Neural progenitor cell (in vitro differentiated cells): ENCODE data around the gene NAGA. TPM values are rescaled to one million over a fixed set of nuclear protein-coding genes. Genes with fewer than 3 reads are reported as not detected.

Source experiments
- DNase-seq: peaks from one replicate; pipeline ENCODE4 v3.0.0-alpha.2; 2016; ENCODE audit warnings: low spot score
- H2AFZ ChIP-seq: fragments of 200-600 bp; sonication (generic); replicated peaks from 2 replicates; pipeline ENCODE4 v1.6.1; 2016; ENCODE audit warnings: antibody characterized with exemption
- H3F3A ChIP-seq: fragments of 200-600 bp; sonication (generic); 2 replicates; pipeline ENCODE4 v1.6.1; 2016; ENCODE audit warnings: antibody characterized with exemption, low read depth
- H3K27ac ChIP-seq: fragments of 200-600 bp; sonication (generic); 2 replicates; pipeline ENCODE4 v1.5.1; 2016; ENCODE audit warnings: mild to moderate bottlenecking
- H3K27me3 ChIP-seq: fragments of 200-600 bp; sonication (generic); 2 replicates; pipeline ENCODE4 v1.6.1; 2016; ENCODE audit warnings: mild to moderate bottlenecking, moderate library complexity
- H3K36me3 ChIP-seq: fragments of 200-600 bp; sonication (generic); 2 replicates; pipeline ENCODE4 v1.5.1; 2016
- H3K4me1 ChIP-seq: fragments of 200-600 bp; sonication (generic); 2 replicates; pipeline ENCODE4 v1.6.1; 2016; ENCODE audit warnings: mixed run types
- H3K4me2 ChIP-seq: fragments of 200-600 bp; sonication (generic); 2 replicates; pipeline ENCODE4 v1.6.1; 2016
- H3K4me3 ChIP-seq: fragments of 200-600 bp; sonication (generic); 2 replicates; pipeline ENCODE4 v1.5.1; 2016
- H3K79me2 ChIP-seq: fragments of 200-600 bp; sonication (generic); 2 replicates; pipeline ENCODE4 v1.6.1; 2016; ENCODE audit warnings: low read depth
- H3K9ac ChIP-seq: fragments of 200-600 bp; sonication (generic); 2 replicates; pipeline ENCODE4 v1.6.1; 2016
- H3K9me3 ChIP-seq: fragments of 200-600 bp; sonication (generic); 2 replicates; pipeline ENCODE4 v1.5.1; 2016; ENCODE audit warnings: low read depth
- H4K20me1 ChIP-seq: fragments of 200-600 bp; sonication (generic); 2 replicates; pipeline ENCODE4 v1.6.1; 2016; ENCODE audit warnings: low read depth
- H3K27ac Mint-ChIP-seq: 3 replicates; pipeline ENCODE4 v1.8.0; 2021; ENCODE audit warnings: mixed read lengths
- H3K27me3 Mint-ChIP-seq: 2 replicates; pipeline ENCODE4 v1.8.0; 2022; ENCODE audit warnings: low read depth, mild to moderate bottlenecking, inconsistent platforms, moderate library complexity, mixed read lengths; ENCODE audit not compliant: insufficient read depth
- H3K36me3 Mint-ChIP-seq: 3 replicates; pipeline ENCODE4 v1.8.0; 2021; ENCODE audit warnings: mixed read lengths
- H3K4me1 Mint-ChIP-seq: 3 replicates; pipeline ENCODE4 v1.8.0; 2021; ENCODE audit warnings: mixed read lengths
- H3K4me3 Mint-ChIP-seq: 3 replicates; pipeline ENCODE4 v1.8.0; 2021; ENCODE audit warnings: mild to moderate bottlenecking, moderate library complexity, mixed read lengths
- H3K9me3 Mint-ChIP-seq: 3 replicates; pipeline ENCODE4 v1.8.0; 2020; ENCODE audit warnings: mixed read lengths
- EZH2 ChIP-seq: fragments of 200-600 bp; sonication (generic); IDR thresholded peaks from 2 replicates; pipeline ENCODE4 v1.6.1; 2017; ENCODE audit warnings: antibody characterized with exemption, mild to moderate bottlenecking, moderate library complexity
- EZH2phosphoT487 ChIP-seq: fragments of 200-600 bp; sonication (generic); IDR thresholded peaks from 2 replicates; pipeline ENCODE4 v1.6.1; 2017; ENCODE audit warnings: antibody characterized with exemption
- total RNA-seq: library from RNA; depleted of rRNA; stranded (reverse); fragments of >200 nt; gene quantifications from 2 replicates; pipeline ENCODE4 v1.2.3, GENCODE V29; 2015; ENCODE audit warnings: low replicate concordance
- TF ChIP-seq, protein P1 (sequence below): fragments of 200-600 bp; sonication (generic); IDR thresholded peaks from 2 replicates; pipeline ENCODE4 v1.5.1; 2017; ENCODE audit warnings: antibody characterized with exemption, mild to moderate bottlenecking

The NAGA gene
- total RNA-seq, 1 donor from 2014 or later = 14.9 TPM

DNA sequence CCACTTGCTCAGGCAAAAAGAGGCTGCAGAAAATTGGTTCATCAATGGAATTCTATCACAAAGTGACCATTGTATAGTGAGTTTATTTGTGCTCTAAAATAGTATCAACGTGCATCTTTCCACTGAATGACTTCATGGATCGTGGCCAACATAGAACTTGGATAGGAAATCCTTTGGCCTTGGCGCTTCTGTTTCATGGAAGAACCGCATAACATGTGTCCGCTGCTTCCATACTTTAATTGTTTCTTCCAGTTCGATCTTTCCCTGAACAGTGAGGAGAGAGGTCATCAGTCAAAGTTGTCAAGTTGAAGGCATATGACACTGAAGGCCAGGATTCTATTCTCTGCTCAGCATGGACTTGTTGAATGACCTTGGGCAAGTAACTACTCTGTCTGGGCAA lies 15.4 kb upstream of the NAGA start:
- H3K27ac Mint-ChIP-seq = no peak overlapping the region
- peaks cover 56% of the 10 kb centered on the region for H3K36me3 Mint-ChIP-seq
- H3K79me2 ChIP-seq = peaks cover 40% of the 10 kb centered on the region
- no peak for TF ChIP-seq EZH2phosphoT487
- TF ChIP-seq, protein P1, sequence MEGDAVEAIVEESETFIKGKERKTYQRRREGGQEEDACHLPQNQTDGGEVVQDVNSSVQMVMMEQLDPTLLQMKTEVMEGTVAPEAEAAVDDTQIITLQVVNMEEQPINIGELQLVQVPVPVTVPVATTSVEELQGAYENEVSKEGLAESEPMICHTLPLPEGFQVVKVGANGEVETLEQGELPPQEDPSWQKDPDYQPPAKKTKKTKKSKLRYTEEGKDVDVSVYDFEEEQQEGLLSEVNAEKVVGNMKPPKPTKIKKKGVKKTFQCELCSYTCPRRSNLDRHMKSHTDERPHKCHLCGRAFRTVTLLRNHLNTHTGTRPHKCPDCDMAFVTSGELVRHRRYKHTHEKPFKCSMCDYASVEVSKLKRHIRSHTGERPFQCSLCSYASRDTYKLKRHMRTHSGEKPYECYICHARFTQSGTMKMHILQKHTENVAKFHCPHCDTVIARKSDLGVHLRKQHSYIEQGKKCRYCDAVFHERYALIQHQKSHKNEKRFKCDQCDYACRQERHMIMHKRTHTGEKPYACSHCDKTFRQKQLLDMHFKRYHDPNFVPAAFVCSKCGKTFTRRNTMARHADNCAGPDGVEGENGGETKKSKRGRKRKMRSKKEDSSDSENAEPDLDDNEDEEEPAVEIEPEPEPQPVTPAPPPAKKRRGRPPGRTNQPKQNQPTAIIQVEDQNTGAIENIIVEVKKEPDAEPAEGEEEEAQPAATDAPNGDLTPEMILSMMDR = no peak
- TF ChIP-seq EZH2 = no peak
- H2AFZ ChIP-seq = no peak overlapping the region
- H3K4me3 ChIP-seq = no peak overlapping the region
- peaks cover 5% of the 10 kb centered on the region for H4K20me1 ChIP-seq
- H3K4me2 ChIP-seq = no peak overlapping the region
- H3K9ac ChIP-seq = no peak overlapping the region
- no peak overlapping the region for H3K27ac ChIP-seq
- no peak for DNase-seq
- peaks cover 20% of the 10 kb centered on the region for H3F3A ChIP-seq
- H3K4me1 ChIP-seq = no peaks in the 10 kb centered on the region
- H3K36me3 ChIP-seq = peaks cover 4% of the 10 kb centered on the region
- H3K4me1 Mint-ChIP-seq = peaks cover 7% of the 10 kb centered on the region
- no peaks in the 10 kb centered on the region for H3K9me3 ChIP-seq
- no peaks in the 10 kb centered on the region for H3K27me3 ChIP-seq
- H3K4me3 Mint-ChIP-seq = no peak overlapping the region
- peaks cover 16% of the 10 kb centered on the region for H3K9me3 Mint-ChIP-seq
- no peaks in the 10 kb centered on the region for H3K27me3 Mint-ChIP-seq

DNA sequence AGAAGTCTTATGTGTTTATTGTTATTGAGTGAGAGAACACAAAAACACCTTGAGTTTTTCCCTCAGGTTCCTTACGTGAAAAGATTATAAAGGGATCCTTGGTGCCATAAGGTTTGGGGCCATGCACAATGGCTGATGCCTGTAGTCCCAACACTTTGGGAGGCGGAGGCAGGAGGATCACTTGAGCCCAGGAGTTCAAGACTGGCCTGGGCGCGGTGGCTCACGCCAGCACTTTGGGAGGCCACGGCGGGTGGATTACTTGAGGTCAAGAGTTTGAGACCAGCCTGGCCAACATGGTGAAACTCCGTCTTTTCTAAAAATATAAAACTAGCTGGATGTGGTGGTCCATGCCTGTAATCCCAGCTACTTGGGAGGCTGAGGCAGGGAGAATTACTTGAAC lies 14.3 kb upstream of the NAGA start:
- no peaks in the 10 kb centered on the region for H3K27me3 ChIP-seq
- peaks cover 4% of the 10 kb centered on the region for H3K36me3 ChIP-seq
- peaks cover 13% of the 10 kb centered on the region for H3F3A ChIP-seq
- H3K4me3 ChIP-seq = no peak overlapping the region
- no peak overlapping the region for H3K9ac ChIP-seq
- Mint-ChIP-seq H3K27me3 (peaks cover 3% of the 10 kb centered on the region), H3K27ac (no peak overlapping the region), H3K36me3 (peaks cover 53% of the 10 kb centered on the region), H3K4me1 (peaks cover 11% of the 10 kb centered on the region), H3K4me3 (no peak overlapping the region), H3K9me3 (peaks cover 13% of the 10 kb centered on the region)
- no peaks in the 10 kb centered on the region for H3K9me3 ChIP-seq
- no peak overlapping the region for H2AFZ ChIP-seq
- peaks cover 5% of the 10 kb centered on the region for H4K20me1 ChIP-seq
- no peak overlapping the region for H3K27ac ChIP-seq
- no peak for DNase-seq
- H3K4me1 ChIP-seq = no peaks in the 10 kb centered on the region
- H3K79me2 ChIP-seq = peaks cover 50% of the 10 kb centered on the region
- no peak overlapping the region for H3K4me2 ChIP-seq
- TF ChIP-seq, protein P1 = no peak
- TF ChIP-seq EZH2phosphoT487 (no peak), EZH2 (no peak)

DNA sequence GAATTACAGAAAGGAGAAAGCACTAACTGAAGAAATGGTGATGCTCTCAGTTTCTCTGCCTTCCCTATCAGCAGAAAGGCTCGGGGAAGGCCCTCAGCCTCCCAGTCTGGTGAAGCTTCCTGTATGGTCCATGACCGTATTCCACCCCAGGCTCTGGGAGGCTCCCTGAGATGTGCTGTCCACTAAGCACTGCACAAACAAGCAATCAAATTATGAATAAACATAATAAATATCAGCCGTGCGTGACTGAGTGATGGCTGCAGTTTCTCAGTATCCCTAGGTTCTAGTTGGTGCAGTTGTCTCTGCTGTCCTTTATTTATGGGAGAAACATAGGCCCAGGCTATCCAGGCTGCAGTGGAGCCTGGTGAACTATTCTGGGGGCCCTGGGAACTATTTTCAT lies 12.5 kb upstream of the NAGA start:
- no peak overlapping the region for H2AFZ ChIP-seq
- Mint-ChIP-seq H3K27me3 (peaks cover 8% of the 10 kb centered on the region), H3K27ac (no peak overlapping the region), H3K36me3 (peaks cover 40% of the 10 kb centered on the region), H3K4me1 (peaks cover 16% of the 10 kb centered on the region), H3K4me3 (no peak overlapping the region), H3K9me3 (peaks cover 2% of the 10 kb centered on the region)
- H3K4me1 ChIP-seq = no peaks in the 10 kb centered on the region
- H3K27ac ChIP-seq = no peak overlapping the region
- no peaks in the 10 kb centered on the region for H3K36me3 ChIP-seq
- TF ChIP-seq EZH2 (no peak), EZH2phosphoT487 (no peak)
- TF ChIP-seq, protein P1 = no peak
- peaks cover 16% of the 10 kb centered on the region for H3F3A ChIP-seq
- H3K4me2 ChIP-seq = no peak overlapping the region
- H3K9me3 ChIP-seq = no peaks in the 10 kb centered on the region
- H3K9ac ChIP-seq = no peak overlapping the region
- DNase-seq = no peak
- no peak overlapping the region for H3K4me3 ChIP-seq
- peaks cover 5% of the 10 kb centered on the region for H4K20me1 ChIP-seq
- no peaks in the 10 kb centered on the region for H3K27me3 ChIP-seq
- peaks cover 33% of the 10 kb centered on the region for H3K79me2 ChIP-seq
